Gastrocnemius medialis (tissue), 4 donors: Measurements from ENCODE around the gene PIGL. TPM values are rescaled to one million over a fixed set of nuclear protein-coding genes. Genes with fewer than 3 reads are reported as not detected.

Experiments
- ATAC-seq, 2 donors: fragments of 150-250 bp; one replicate each; pipeline ENCODE4 v1.9.1; 2016
- DNase-seq, 2 donors: peaks; one replicate each; pipeline ENCODE4 v3.0.0-alpha.2; 2019
- H3K27ac ChIP-seq, 4 donors: fragments of 200-600 bp; sonication (generic); 1 replicate in 1 of 4; 2 replicates in 3 of 4; pipeline ENCODE4 v1.5.1; 2016 to 2018; ENCODE audit warnings: mild to moderate bottlenecking in 2 of 4, moderate library complexity in 1 of 4
- H3K27me3 ChIP-seq, 3 donors: fragments of 200-600 bp; sonication (generic) in 2 of 3; 1 replicate in 1 of 3; 2 replicates in 2 of 3; pipeline versions ENCODE4 v1.5.1 to v1.6.0; 2016 to 2019; ENCODE audit warnings: mild to moderate bottlenecking in 1 of 3, moderate library complexity in 1 of 3
- H3K36me3 ChIP-seq, 2 donors: fragments of 200-600 bp; sonication (generic) in 1 of 2; one replicate each; pipeline ENCODE4 v1.5.1; 2017 to 2018
- H3K4me1 ChIP-seq, 2 donors: fragments of 200-600 bp; sonication (generic) in 1 of 2; one replicate each; pipeline ENCODE4 v1.5.1; 2016 to 2017; ENCODE audit warnings: mild to moderate bottlenecking in 2 of 2
- H3K4me3 ChIP-seq, 4 donors: fragments of 200-600 bp; sonication (generic) in 3 of 4; 1 replicate in 1 of 4; 2 replicates in 3 of 4; pipeline ENCODE4 v1.5.1; 2016 to 2019; ENCODE audit warnings: mild to moderate bottlenecking in 2 of 4
- H3K9me3 ChIP-seq, 3 donors: fragments of 200-600 bp; sonication (generic) in 2 of 3; 1 replicate in 1 of 3; 2 replicates in 2 of 3; pipeline ENCODE4 v1.5.1; 2016 to 2019
- CTCF ChIP-seq, 5 experiments: fragments of 450-650 bp in 3 of 5; fragments of 200-600 bp in 2 of 5; sonication (generic) in 2 of 5; IDR thresholded peaks in 4 of 5; conservative IDR thresholded peaks in 1 of 5; 1 replicate in 4 of 5; 2 replicates in 1 of 5; pipeline ENCODE4 v1.5.1; 2016 to 2019; ENCODE audit warnings: antibody characterized with exemption in 5 of 5, mild to moderate bottlenecking in 3 of 5, moderate library complexity in 3 of 5
- POLR2A ChIP-seq, 2 donors: fragments of 450-650 bp; IDR thresholded peaks; one replicate each; pipeline ENCODE4 v1.6.1; 2017; ENCODE audit warnings: antibody characterized with exemption in 2 of 2, mild to moderate bottlenecking in 2 of 2, moderate library complexity in 2 of 2
- in situ Hi-C, 4 donors: fragments of 200-750 bp; cut with MboI; loops; one replicate each; pipeline versions ENCODE4 v1.15.0 to v1.8.0; 2017; ENCODE audit warnings: low sequenced_read_pairs in 4 of 4
- intact Hi-C: fragments of 100-400 bp; cut with DNase I; formaldehyde crosslinking; loops from one replicate; pipeline ENCODE4 v1.15.1; 2023; ENCODE audit warnings: low total_unique reads
- total RNA-seq, 4 donors: library from RNA; depleted of rRNA; stranded (reverse); fragments of >200 nt; gene quantifications; one replicate each; pipeline versions ENCODE4 v1.1.0 to v1.2.3, GENCODE V29; 2016

PIGL gene
- total RNA-seq, 4 donors from 2014 or later, result 6.2 to 7.4 (median 7.0) TPM

DNA sequence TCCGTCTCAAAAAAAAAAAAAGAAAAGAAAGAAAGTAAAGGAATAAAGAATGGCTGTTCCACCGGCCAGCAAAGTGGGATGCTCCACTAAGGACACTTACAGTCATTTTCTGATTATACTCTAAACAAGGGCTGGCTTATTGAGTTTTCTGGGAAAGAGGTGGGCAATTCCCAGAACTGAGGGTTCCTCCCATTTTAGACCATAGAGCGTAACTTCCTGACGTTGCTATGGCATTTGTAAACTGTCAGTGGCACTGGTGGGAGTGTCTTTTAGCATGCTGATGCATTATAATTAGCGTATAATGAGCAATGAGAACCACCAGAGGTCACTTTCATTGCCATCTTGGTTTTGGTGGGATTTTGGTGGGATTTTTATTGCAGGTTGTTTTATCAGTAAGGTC, 58.0 kb downstream of the PIGL start:
- no peak for ATAC-seq
- TF ChIP-seq POLR2A (IDR thresholded peaks at IDR 0.05), result no peak
- TF ChIP-seq CTCF (IDR thresholded peaks at IDR 0.05 in 4 of 5, conservative IDR thresholded peaks at IDR 0.05 in 1 of 5), result no peak
- intact Hi-C loops, result no loop called here

GRCh38 chr17:16277163-16277562, 60.2 kb downstream of the PIGL start:
- intact Hi-C loops, result no loop called here
- Histone ChIP-seq H3K4me3 (no peak overlapping the region), H3K27ac (no peak overlapping the region), H3K4me1 (no peaks in the 10 kb centered on the region), H3K9me3 (no peaks in the 10 kb centered on the region), H3K36me3 (no peaks in the 10 kb centered on the region), H3K27me3 (no peaks in the 10 kb centered on the region)
- no peak for DNase-seq
- TF ChIP-seq CTCF (IDR thresholded peaks at IDR 0.05 in 4 of 5, conservative IDR thresholded peaks at IDR 0.05 in 1 of 5), result no peak
- no peak for TF ChIP-seq POLR2A (IDR thresholded peaks at IDR 0.05)
- no peak for ATAC-seq
- in situ Hi-C loops, result no loop called here

More for the DNA sequence above, 58.0 kb downstream of the PIGL start:
- no peaks in the 10 kb centered on the region for H3K27me3 ChIP-seq
- in situ Hi-C loops, result no loop called here
- no peak for DNase-seq
- H3K27ac ChIP-seq, result no peak overlapping the region
- no peaks in the 10 kb centered on the region for H3K9me3 ChIP-seq
- H3K4me3 ChIP-seq, result no peak overlapping the region
- no peaks in the 10 kb centered on the region for H3K4me1 ChIP-seq
- H3K36me3 ChIP-seq, result no peaks in the 10 kb centered on the region

GRCh38 chr17:16281351-16281750, 64.3 kb downstream of the PIGL start:
- in situ Hi-C loops, result no loop called here
- DNase-seq, result no peak
- Histone ChIP-seq H3K27me3 (no peaks in the 10 kb centered on the region), H3K9me3 (no peaks in the 10 kb centered on the region), H3K4me3 (no peak overlapping the region), H3K4me1 (peaks cover 8 to 10% of the 10 kb centered on the region in 2 donors), H3K36me3 (no peaks in the 10 kb centered on the region), H3K27ac (no peak overlapping the region)
- no peak for ATAC-seq
- no peak for TF ChIP-seq POLR2A (IDR thresholded peaks at IDR 0.05)
- TF ChIP-seq CTCF (IDR thresholded peaks at IDR 0.05 in 4 of 5, conservative IDR thresholded peaks at IDR 0.05 in 1 of 5), result no peak
- intact Hi-C loops, result no loop called here

- no peak for DNase-seq
- Histone ChIP-seq H3K4me1 (peaks cover 14 to 17% of the 10 kb centered on the region in 2 donors), H3K27me3 (no peaks in the 10 kb centered on the region), H3K9me3 (no peaks in the 10 kb centered on the region), H3K4me3 (no peak overlapping the region), H3K27ac (no peak overlapping the region), H3K36me3 (no peaks in the 10 kb centered on the region)
- TF ChIP-seq POLR2A (IDR thresholded peaks at IDR 0.05), result no peak
- TF ChIP-seq CTCF (IDR thresholded peaks at IDR 0.05 in 4 of 5, conservative IDR thresholded peaks at IDR 0.05 in 1 of 5), result no peak
- intact Hi-C loops, result no loop called here
- in situ Hi-C loops, result no loop called here
- no peak for ATAC-seq
These were observed 65.5 kb downstream of the PIGL start for GRCh38 chr17:16282522-16282921.

GRCh38 chr17:16283705-16284104, 66.7 kb downstream of the PIGL start:
- DNase-seq (no peak), ATAC-seq (no peak)
- Histone ChIP-seq H3K4me3 (no peak overlapping the region), H3K36me3 (no peaks in the 10 kb centered on the region), H3K27ac (no peak overlapping the region), H3K27me3 (no peaks in the 10 kb centered on the region), H3K4me1 (peaks cover 14 to 21% of the 10 kb centered on the region in 2 donors), H3K9me3 (no peaks in the 10 kb centered on the region)
- intact Hi-C loops (no loop called here), in situ Hi-C loops (no loop called here)
- TF ChIP-seq CTCF (IDR thresholded peaks at IDR 0.05 in 4 of 5, conservative IDR thresholded peaks at IDR 0.05 in 1 of 5) (no peak), POLR2A (IDR thresholded peaks at IDR 0.05) (no peak)
